ENCODE results near the gene CENPE.

The CENPE gene

GRCh38 chr4:103098341-103098740 is 99.8 kb downstream of the CENPE start:
- H3K4me3 ChIP-seq (ENCODE audit: control insufficient read depth, low read depth, low read length), result peak overlapping the region; percentile 10
- TF ChIP-seq CTCF (IDR thresholded peaks at IDR 0.05; ENCODE audit: control insufficient read depth, insufficient read depth, low read depth, low read length, missing control alignments), result no peak
- no peak for DNase-seq (ENCODE audit: low read depth)

- DNase-seq (ENCODE audit: low read depth), result no peak
- no peak for TF ChIP-seq CTCF (IDR thresholded peaks at IDR 0.05; ENCODE audit: control insufficient read depth, insufficient read depth, low read depth, low read length, missing control alignments)
- no peak overlapping the region for H3K4me3 ChIP-seq (ENCODE audit: control insufficient read depth, low read depth, low read length)
Measured at GRCh38 chr4:103097112-103097511, 101.0 kb downstream of the CENPE start.

GRCh38 chr4:103095080-103095479 is 103.1 kb downstream of the CENPE start:
- H3K4me3 ChIP-seq (ENCODE audit: control insufficient read depth, low read depth, low read length), result no peak overlapping the region
- DNase-seq (ENCODE audit: low read depth), result no peak
- TF ChIP-seq CTCF (IDR thresholded peaks at IDR 0.05; ENCODE audit: control insufficient read depth, insufficient read depth, low read depth, low read length, missing control alignments), result no peak

GRCh38 chr4:103092245-103092644 is 105.9 kb downstream of the CENPE start:
- no peak for DNase-seq (ENCODE audit: low read depth)
- TF ChIP-seq CTCF (IDR thresholded peaks at IDR 0.05; ENCODE audit: control insufficient read depth, insufficient read depth, low read depth, low read length, missing control alignments), result no peak
- no peak overlapping the region for H3K4me3 ChIP-seq (ENCODE audit: control insufficient read depth, low read depth, low read length)

- H3K4me3 ChIP-seq (ENCODE audit: control insufficient read depth, low read depth, low read length), result no peak overlapping the region
- TF ChIP-seq CTCF (IDR thresholded peaks at IDR 0.05; ENCODE audit: control insufficient read depth, insufficient read depth, low read depth, low read length, missing control alignments), result peak; percentile 53
- no peak for DNase-seq (ENCODE audit: low read depth)
Measured at GRCh38 chr4:103091601-103092223, 106.4 kb downstream of the CENPE start.

GRCh38 chr4:103089481-103089880 is 108.7 kb downstream of the CENPE start:
- DNase-seq (ENCODE audit: low read depth), result no peak
- TF ChIP-seq CTCF (IDR thresholded peaks at IDR 0.05; ENCODE audit: control insufficient read depth, insufficient read depth, low read depth, low read length, missing control alignments), result no peak
- no peak overlapping the region for H3K4me3 ChIP-seq (ENCODE audit: control insufficient read depth, low read depth, low read length)

GRCh38 chr4:103086551-103086950 is 111.6 kb downstream of the CENPE start:
- no peak for TF ChIP-seq CTCF (IDR thresholded peaks at IDR 0.05; ENCODE audit: control insufficient read depth, insufficient read depth, low read depth, low read length, missing control alignments)
- no peak for DNase-seq (ENCODE audit: low read depth)
- no peak overlapping the region for H3K4me3 ChIP-seq (ENCODE audit: control insufficient read depth, low read depth, low read length)
